GM23338 (cell line): ENCODE data around the gene PLEKHG5. TPM values are rescaled to one million over a fixed set of nuclear protein-coding genes. Genes with fewer than 3 reads are reported as not detected.

Experiments used
- ATAC-seq: fragments of 200-7000 bp; cut with Tn5 transposase; 3 replicates; pipeline ENCODE4 v1.9.1; 2020
- DNase-seq: peaks from one replicate; pipeline ENCODE4 v3.0.0-alpha.2; 2015; ENCODE audit warnings: low spot score
- H2AFZ ChIP-seq: fragments of 200-600 bp; sonication (generic); 2 replicates; pipeline ENCODE4 v1.8.0; 2016; ENCODE audit warnings: antibody characterized with exemption, mild to moderate bottlenecking, moderate library complexity
- H3F3A ChIP-seq: fragments of 200-600 bp; sonication (generic); replicated peaks from 2 replicates; pipeline ENCODE4 v1.8.0; 2017; ENCODE audit warnings: antibody characterized with exemption, mixed run types, low read depth
- H3K27ac ChIP-seq: fragments of 200-600 bp; sonication (generic); 2 replicates; pipeline ENCODE4 v1.6.1; 2016; ENCODE audit warnings: low read depth
- H3K27me3 ChIP-seq: fragments of 200-600 bp; sonication (generic); 2 replicates; pipeline ENCODE4 v1.8.0; 2016; ENCODE audit warnings: mild to moderate bottlenecking, mixed run types, moderate library complexity; ENCODE audit not compliant: insufficient read depth
- H3K36me3 ChIP-seq: fragments of 200-600 bp; sonication (generic); 2 replicates; pipeline ENCODE4 v1.8.0; 2016; ENCODE audit warnings: mild to moderate bottlenecking; ENCODE audit not compliant: insufficient read depth
- H3K4me1 ChIP-seq: fragments of 200-600 bp; sonication (generic); 2 replicates; pipeline ENCODE4 v1.8.0; 2016; ENCODE audit warnings: mild to moderate bottlenecking, moderate library complexity; ENCODE audit not compliant: insufficient read depth
- H3K4me2 ChIP-seq: fragments of 200-600 bp; sonication (generic); 2 replicates; pipeline ENCODE4 v1.7.1; 2017; ENCODE audit warnings: mixed run types
- H3K4me3 ChIP-seq: fragments of 200-600 bp; sonication (generic); 2 replicates; pipeline ENCODE4 v1.6.1; 2016; ENCODE audit warnings: mixed run types
- H3K79me2 ChIP-seq: fragments of 200-600 bp; sonication (generic); replicated peaks from 2 replicates; pipeline ENCODE4 v1.8.0; 2017; ENCODE audit warnings: mild to moderate bottlenecking; ENCODE audit not compliant: insufficient read depth
- H3K9me2 ChIP-seq: fragments of 200-600 bp; sonication (generic); 2 replicates; pipeline ENCODE4 v1.8.0; 2017; ENCODE audit not compliant: insufficient read depth
- H4K20me1 ChIP-seq: fragments of 200-600 bp; sonication (generic); replicated peaks from 2 replicates; pipeline ENCODE4 v1.8.0; 2017; ENCODE audit warnings: mild to moderate bottlenecking; ENCODE audit not compliant: insufficient read depth
- H3K27ac Mint-ChIP-seq: 2 replicates; pipeline ENCODE4 v1.8.0; 2020; ENCODE audit warnings: inconsistent platforms, mild to moderate bottlenecking, moderate library complexity, mixed read lengths
- H3K27me3 Mint-ChIP-seq: 3 replicates; pipeline ENCODE4 v1.8.0; 2022; ENCODE audit warnings: low read depth, mild to moderate bottlenecking, moderate library complexity, mixed read lengths, inconsistent platforms; ENCODE audit not compliant: insufficient read depth, poor library complexity
- H3K36me3 Mint-ChIP-seq: 3 replicates; pipeline ENCODE4 v1.8.0; 2021; ENCODE audit warnings: low read depth, mild to moderate bottlenecking, inconsistent platforms, moderate library complexity, mixed read lengths
- H3K4me1 Mint-ChIP-seq: 3 replicates; pipeline ENCODE4 v1.8.0; 2020; ENCODE audit warnings: mild to moderate bottlenecking, inconsistent platforms, mixed read lengths
- H3K4me3 Mint-ChIP-seq: 3 replicates; pipeline ENCODE4 v1.8.0; 2021; ENCODE audit warnings: moderate library complexity, mild to moderate bottlenecking, inconsistent platforms, mixed read lengths
- H3K9me3 Mint-ChIP-seq: 3 replicates; pipeline ENCODE4 v1.8.0; 2020; ENCODE audit warnings: moderate library complexity, mild to moderate bottlenecking, inconsistent platforms, mixed read lengths
- CREB1 ChIP-seq: fragments of 250-450 bp; sonication (Bioruptor Pico); IDR thresholded peaks from 2 replicates; pipeline ENCODE4 v1.5.0; 2020; ENCODE audit warnings: low read depth, mild to moderate bottlenecking, moderate library complexity
- CTCF ChIP-seq, 2 experiments: fragments of 200-600 bp in 1 of 2; sonication (generic) in 1 of 2; conservative IDR thresholded peaks; 2 replicates each; pipeline versions ENCODE4 v1.5.1 to v1.6.1; 2016 to 2017; ENCODE audit warnings: antibody characterized with exemption in 2 of 2, low read depth in 2 of 2, mild to moderate bottlenecking in 2 of 2, moderate library complexity in 1 of 2
- EZH2 ChIP-seq: fragments of 200-600 bp; sonication (generic); IDR thresholded peaks from one replicate; pipeline ENCODE4 v1.8.0; 2017; ENCODE audit warnings: antibody characterized with exemption, mild to moderate bottlenecking, low read depth; ENCODE audit not compliant: unreplicated experiment
- EZH2phosphoT487 ChIP-seq: fragments of 200-600 bp; sonication (generic); IDR thresholded peaks from one replicate; pipeline ENCODE4 v1.8.1; 2018; ENCODE audit warnings: antibody characterized with exemption; ENCODE audit not compliant: unreplicated experiment
- JUNB ChIP-seq: IDR thresholded peaks from one replicate; pipeline ENCODE4 v1.6.1; 2016; ENCODE audit warnings: antibody characterized with exemption; ENCODE audit not compliant: unreplicated experiment
- NANOG ChIP-seq: IDR thresholded peaks from 2 replicates; pipeline ENCODE4 v1.6.1; 2016; ENCODE audit warnings: antibody characterized with exemption, borderline replicate concordance
- POLR2AphosphoS5 ChIP-seq: IDR thresholded peaks from 2 replicates; pipeline ENCODE4 v1.6.1; 2016; ENCODE audit warnings: antibody characterized with exemption, low read depth
- REST ChIP-seq: IDR thresholded peaks from one replicate; pipeline ENCODE4 v1.6.1; 2018; ENCODE audit warnings: antibody characterized with exemption; ENCODE audit not compliant: unreplicated experiment
- STAT1 ChIP-seq: IDR thresholded peaks from one replicate; pipeline ENCODE4 v1.6.1; 2016; ENCODE audit warnings: antibody characterized with exemption; ENCODE audit not compliant: unreplicated experiment
- ZNF114 ChIP-seq: fragments of 250-450 bp; sonication (Bioruptor Pico); IDR thresholded peaks from 2 replicates; pipeline ENCODE4 v1.5.0; 2020; ENCODE audit warnings: mild to moderate bottlenecking, moderate library complexity
- ZNF331 ChIP-seq: fragments of 250-450 bp; sonication (Bioruptor Pico); IDR thresholded peaks from 2 replicates; pipeline ENCODE4 v1.5.0; 2020; ENCODE audit warnings: low read depth, mild to moderate bottlenecking, moderate library complexity
- ZNF462 ChIP-seq: fragments of 250-450 bp; sonication (Bioruptor Pico); IDR thresholded peaks from 2 replicates; pipeline ENCODE4 v1.5.0; 2020; ENCODE audit warnings: mild to moderate bottlenecking, moderate library complexity
- polyA plus RNA-seq: library from polyadenylated mRNA; unstranded; fragments of >200 nt; fragmentation: Nextera tagmentation; extraction: Ambion mirVana; gene quantifications from 2 replicates; pipeline ENCODE4 v1.2.1, GENCODE V29; 2016
- total RNA-seq: library from RNA; depleted of rRNA; stranded (reverse); fragments of >200 nt; shearing (Covaris generic); gene quantifications from 2 replicates; pipeline ENCODE4 v1.2.3, GENCODE V29; 2014

Gene PLEKHG5
- total and polyA plus RNA-seq, 2 experiments from 2014 or later, result 9.0 to 26.4 TPM

- TF ChIP-seq ZNF462 (no peak), EZH2 (no peak), ZNF331 (CRISPR knock-in tag) (no peak), NANOG (no peak), ZNF114 (CRISPR knock-in tag) (no peak), CREB1 (CRISPR knock-in tag) (no peak), POLR2AphosphoS5 (no peak), EZH2phosphoT487 (no peak), JUNB (no peak)
Measured at GRCh38 chr1:6474815-6475282, 16.6 kb downstream of the PLEKHG5 start (continued).

GRCh38 chr1:6473974-6474814 lies 17.3 kb downstream of the PLEKHG5 start:
- Histone ChIP-seq H3K4me1 (peaks cover 21% of the 10 kb centered on the region; the same call in 1 of the 2 replicates), H3K79me2 (no peaks in the 10 kb centered on the region), H4K20me1 (peaks cover 5% of the 10 kb centered on the region), H3K27ac (no peak overlapping the region), H3K9me2 (no peaks in the 10 kb centered on the region), H3K4me3 (no peak overlapping the region), H2AFZ (no peak overlapping the region), H3K36me3 (no peaks in the 10 kb centered on the region), H3K27me3 (no peaks in the 10 kb centered on the region), H3F3A (peaks cover 31% of the 10 kb centered on the region; the same call in 1 of the 2 replicates), H3K4me2 (peak overlapping the region; percentile 48; the same call in 1 of the 2 replicates)
- Mint-ChIP-seq H3K27me3 (peaks cover 10% of the 10 kb centered on the region), H3K27ac (no peak overlapping the region), H3K4me1 (peaks cover 35% of the 10 kb centered on the region), H3K36me3 (peaks cover 25% of the 10 kb centered on the region), H3K9me3 (no peaks in the 10 kb centered on the region), H3K4me3 (no peak overlapping the region)
- no peak for DNase-seq
- peak; percentile 39 for ATAC-seq
- no peak for TF ChIP-seq REST
- no peak for TF ChIP-seq NANOG
- TF ChIP-seq CREB1 (CRISPR knock-in tag), result no peak
- no peak for TF ChIP-seq ZNF331 (CRISPR knock-in tag)
- TF ChIP-seq JUNB, result no peak
- TF ChIP-seq STAT1, result no peak
- TF ChIP-seq POLR2AphosphoS5, result no peak
- TF ChIP-seq CTCF (conservative IDR thresholded peaks at IDR 0.05; ENCODE audit: low read depth in 2 of 2), result no peak
- no peak for TF ChIP-seq EZH2
